ENCODE data around the gene TMEM61.

TMEM61 gene

DNA sequence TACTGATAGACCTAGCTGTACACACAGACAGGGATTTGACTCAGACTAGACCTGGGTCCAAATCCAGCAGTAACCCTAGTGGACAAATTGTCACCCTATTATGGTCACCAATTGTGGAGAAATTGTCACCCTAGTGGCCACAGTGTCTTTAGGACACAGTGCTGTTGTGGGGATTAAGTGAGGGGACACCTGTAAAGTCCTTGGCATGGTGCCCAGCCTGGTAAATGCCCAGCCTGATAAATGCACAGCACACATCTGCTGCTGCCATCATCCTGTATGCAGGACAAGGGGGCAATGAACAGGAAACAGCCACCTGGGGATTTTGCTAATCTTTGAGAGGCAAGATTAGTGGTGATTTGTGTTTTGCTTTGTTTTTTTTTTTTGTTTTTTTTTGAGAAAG lies 2.3 kb downstream of the TMEM61 start:
- Histone ChIP-seq H3K4me3 (ENCODE audit: low read depth, low read length) (no peak overlapping the region), H3K4me2 (ENCODE audit: low read length) (no peak overlapping the region), H3K27ac (no peak overlapping the region), H3K9ac (no peak overlapping the region), H3K9me3 (ENCODE audit: control insufficient read depth, low read length) (no peaks in the 10 kb centered on the region), H3K27me3 (ENCODE audit: control insufficient read depth, insufficient read depth, low read length) (no peaks in the 10 kb centered on the region), H3K79me2 (no peaks in the 10 kb centered on the region), H3K4me1 (peaks cover 8% of the 10 kb centered on the region), H2AFZ (no peak overlapping the region), H3K36me3 (ENCODE audit: control insufficient read depth, insufficient read depth, low read length) (no peaks in the 10 kb centered on the region)
- no peak for TF ChIP-seq CTCF (IDR thresholded peaks at IDR 0.05)

DNA sequence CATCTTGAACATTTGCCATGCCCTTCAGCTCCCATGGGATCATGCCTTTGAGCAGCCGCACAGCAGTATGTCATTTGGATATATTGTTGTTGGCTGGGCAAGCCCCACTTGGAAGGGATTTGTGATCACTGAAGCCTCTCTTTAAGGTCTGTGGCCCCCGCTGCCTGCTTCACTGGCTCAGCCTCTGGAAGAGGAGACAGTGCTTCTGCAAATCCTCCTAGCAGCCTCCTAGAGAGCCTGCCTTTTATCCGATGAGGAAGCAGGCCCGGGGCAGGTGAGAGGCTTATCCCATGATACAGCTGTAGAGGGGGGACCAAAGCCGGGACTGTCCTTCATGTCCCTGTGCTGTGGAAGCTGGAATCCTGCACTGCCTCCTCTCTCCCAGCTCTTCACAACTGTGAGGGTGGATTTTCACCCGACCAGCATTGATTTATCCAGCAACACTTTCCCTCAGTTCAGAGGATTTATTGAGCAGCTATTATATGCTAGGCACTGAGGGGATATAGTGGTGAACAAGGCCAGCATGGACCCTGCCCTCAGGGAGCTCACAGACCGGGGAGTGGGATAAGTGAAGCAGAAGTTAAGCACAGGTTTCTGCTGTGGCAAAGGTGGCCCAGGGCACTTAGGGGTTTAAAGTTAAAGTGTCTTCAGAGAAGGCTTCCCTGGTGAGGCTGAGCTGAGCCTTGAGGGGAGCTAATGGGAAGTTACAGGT lies 3.9 kb downstream of the TMEM61 start:
- H3K36me3 ChIP-seq (ENCODE audit: control insufficient read depth, insufficient read depth, low read length): no peaks in the 10 kb centered on the region
- no peak overlapping the region for H2AFZ ChIP-seq
- H3K4me1 ChIP-seq: no peaks in the 10 kb centered on the region
- H3K27me3 ChIP-seq (ENCODE audit: control insufficient read depth, insufficient read depth, low read length): no peaks in the 10 kb centered on the region
- no peak overlapping the region for H3K27ac ChIP-seq
- no peak overlapping the region for H3K9ac ChIP-seq
- H3K9me3 ChIP-seq (ENCODE audit: control insufficient read depth, low read length): no peaks in the 10 kb centered on the region
- no peak for TF ChIP-seq CTCF (IDR thresholded peaks at IDR 0.05)
- no peaks in the 10 kb centered on the region for H3K79me2 ChIP-seq
- H3K4me3 ChIP-seq (ENCODE audit: low read depth, low read length): no peak overlapping the region
- H3K4me2 ChIP-seq (ENCODE audit: low read length): no peak overlapping the region

GRCh38 chr1:54985556-54985955 lies 5.1 kb downstream of the TMEM61 start:
- Histone ChIP-seq H3K9ac (no peak overlapping the region), H2AFZ (no peak overlapping the region), H3K9me3 (ENCODE audit: control insufficient read depth, low read length) (no peaks in the 10 kb centered on the region), H3K4me1 (no peaks in the 10 kb centered on the region), H3K27ac (no peak overlapping the region), H3K4me3 (ENCODE audit: low read depth, low read length) (no peak overlapping the region), H3K27me3 (ENCODE audit: control insufficient read depth, insufficient read depth, low read length) (no peaks in the 10 kb centered on the region), H3K79me2 (no peaks in the 10 kb centered on the region), H3K36me3 (ENCODE audit: control insufficient read depth, insufficient read depth, low read length) (no peaks in the 10 kb centered on the region), H3K4me2 (ENCODE audit: low read length) (no peak overlapping the region)
- no peak for TF ChIP-seq CTCF (IDR thresholded peaks at IDR 0.05)

GRCh38 chr1:54986025-54986424 lies 5.6 kb downstream of the TMEM61 start:
- Histone ChIP-seq H3K27ac (no peak overlapping the region), H3K36me3 (ENCODE audit: control insufficient read depth, insufficient read depth, low read length) (no peaks in the 10 kb centered on the region), H3K9me3 (ENCODE audit: control insufficient read depth, low read length) (no peaks in the 10 kb centered on the region), H3K4me3 (ENCODE audit: low read depth, low read length) (no peak overlapping the region), H3K79me2 (no peaks in the 10 kb centered on the region), H3K4me1 (no peaks in the 10 kb centered on the region), H2AFZ (no peak overlapping the region), H3K9ac (no peak overlapping the region), H3K27me3 (ENCODE audit: control insufficient read depth, insufficient read depth, low read length) (no peaks in the 10 kb centered on the region), H3K4me2 (ENCODE audit: low read length) (no peak overlapping the region)
- no peak for TF ChIP-seq CTCF (IDR thresholded peaks at IDR 0.05)

GRCh38 chr1:54986533-54986932 lies 6.1 kb downstream of the TMEM61 start:
- Histone ChIP-seq H3K9me3 (ENCODE audit: control insufficient read depth, low read length) (no peaks in the 10 kb centered on the region), H3K36me3 (ENCODE audit: control insufficient read depth, insufficient read depth, low read length) (no peaks in the 10 kb centered on the region), H3K4me2 (ENCODE audit: low read length) (no peak overlapping the region), H3K9ac (no peak overlapping the region), H3K27me3 (ENCODE audit: control insufficient read depth, insufficient read depth, low read length) (no peaks in the 10 kb centered on the region), H3K4me1 (no peaks in the 10 kb centered on the region), H3K27ac (no peak overlapping the region), H3K4me3 (ENCODE audit: low read depth, low read length) (no peak overlapping the region), H3K79me2 (no peaks in the 10 kb centered on the region), H2AFZ (no peak overlapping the region)
- no peak for TF ChIP-seq CTCF (IDR thresholded peaks at IDR 0.05)
